Thyroid gland (tissue), 4 donors: ENCODE results near the gene CFAP161.

Experiments used
- POLR2A ChIP-seq, 2 donors: fragments of 450-650 bp; IDR thresholded peaks; one replicate each; pipeline ENCODE4 v1.6.1; 2017; ENCODE audit warnings: antibody characterized with exemption in 2 of 2, mild to moderate bottlenecking in 2 of 2, moderate library complexity in 1 of 2
- TF ChIP-seq, protein P1 (sequence below), 6 experiments: fragments of 200-600 bp in 3 of 6; fragments of 450-650 bp in 3 of 6; sonication (generic) in 3 of 6; IDR thresholded peaks; one replicate each; pipeline ENCODE4 v1.5.1; 2016 to 2019; ENCODE audit warnings: antibody characterized with exemption in 6 of 6, mild to moderate bottlenecking in 2 of 6, inconsistent platforms in 1 of 6, moderate library complexity in 1 of 6

DNA sequence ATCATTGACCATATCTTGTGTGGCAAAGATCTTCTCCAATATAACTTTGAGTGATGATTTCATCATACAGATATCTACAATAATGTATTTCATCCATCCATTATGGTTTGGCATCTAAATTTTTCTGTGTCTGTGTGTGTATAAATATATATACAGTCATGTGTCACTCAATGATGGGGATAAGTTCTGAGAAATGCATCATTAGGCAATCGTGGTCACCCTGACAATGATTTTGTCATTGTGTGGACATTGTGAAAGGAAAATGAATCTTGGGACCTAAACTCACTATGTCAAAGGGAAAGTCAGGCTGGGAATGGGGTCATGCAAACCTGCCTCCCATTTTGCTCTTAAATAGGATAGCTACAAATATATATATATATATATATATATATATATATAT lies 12.4 kb downstream of the CFAP161 start:
- TF ChIP-seq, protein P1, sequence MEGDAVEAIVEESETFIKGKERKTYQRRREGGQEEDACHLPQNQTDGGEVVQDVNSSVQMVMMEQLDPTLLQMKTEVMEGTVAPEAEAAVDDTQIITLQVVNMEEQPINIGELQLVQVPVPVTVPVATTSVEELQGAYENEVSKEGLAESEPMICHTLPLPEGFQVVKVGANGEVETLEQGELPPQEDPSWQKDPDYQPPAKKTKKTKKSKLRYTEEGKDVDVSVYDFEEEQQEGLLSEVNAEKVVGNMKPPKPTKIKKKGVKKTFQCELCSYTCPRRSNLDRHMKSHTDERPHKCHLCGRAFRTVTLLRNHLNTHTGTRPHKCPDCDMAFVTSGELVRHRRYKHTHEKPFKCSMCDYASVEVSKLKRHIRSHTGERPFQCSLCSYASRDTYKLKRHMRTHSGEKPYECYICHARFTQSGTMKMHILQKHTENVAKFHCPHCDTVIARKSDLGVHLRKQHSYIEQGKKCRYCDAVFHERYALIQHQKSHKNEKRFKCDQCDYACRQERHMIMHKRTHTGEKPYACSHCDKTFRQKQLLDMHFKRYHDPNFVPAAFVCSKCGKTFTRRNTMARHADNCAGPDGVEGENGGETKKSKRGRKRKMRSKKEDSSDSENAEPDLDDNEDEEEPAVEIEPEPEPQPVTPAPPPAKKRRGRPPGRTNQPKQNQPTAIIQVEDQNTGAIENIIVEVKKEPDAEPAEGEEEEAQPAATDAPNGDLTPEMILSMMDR (IDR thresholded peaks at IDR 0.05) = no peak
- no peak for TF ChIP-seq POLR2A (IDR thresholded peaks at IDR 0.05)
